Neural cell (in vitro differentiated cells): ENCODE data around the gene LYZL6. TPM values are rescaled to one million over a fixed set of nuclear protein-coding genes. Genes with fewer than 3 reads are reported as not detected.

Experiments
- H2AFZ ChIP-seq: fragments of 200-600, 300-800 bp; sonication (generic), shearing (Covaris generic); 2 replicates; pipeline ENCODE4 v1.6.0; 2014; ENCODE audit warnings: low read depth, mild to moderate bottlenecking, antibody characterized with exemption, low read length, moderate library complexity
- H3F3A ChIP-seq: fragments of 200-600 bp; shearing (Covaris generic); 2 replicates; pipeline ENCODE4 v1.6.1; 2016; ENCODE audit warnings: mild to moderate bottlenecking, moderate library complexity, mixed read lengths, antibody characterized with exemption, low read length; ENCODE audit not compliant: insufficient read depth, poor library complexity, severe bottlenecking
- H3K27ac ChIP-seq: fragments of 200-600, 300-800 bp; sonication (generic), shearing (Covaris generic); 2 replicates; pipeline ENCODE4 v1.5.1; 2014; ENCODE audit warnings: mild to moderate bottlenecking, low read length, moderate library complexity
- H3K27me3 ChIP-seq: fragments of 300-800, 200-600 bp; sonication (generic), shearing (Covaris generic); 2 replicates; pipeline ENCODE4 v1.6.0; 2014; ENCODE audit warnings: mild to moderate bottlenecking, low read depth, low read length, moderate library complexity; ENCODE audit not compliant: insufficient read depth
- H3K36me3 ChIP-seq: fragments of 300-800, 200-600 bp; sonication (generic), shearing (Covaris generic); 2 replicates; pipeline ENCODE4 v1.5.1; 2014; ENCODE audit warnings: mild to moderate bottlenecking, antibody characterized with exemption, low read length, moderate library complexity; ENCODE audit not compliant: insufficient read depth
- H3K4me2 ChIP-seq: fragments of 300-800, 200-600 bp; sonication (generic), shearing (Covaris generic); 2 replicates; pipeline ENCODE4 v1.6.0; 2014; ENCODE audit warnings: mild to moderate bottlenecking, low read length
- H3K4me3 ChIP-seq: fragments of 300-800, 200-600 bp; sonication (generic), shearing (Covaris generic); 2 replicates; pipeline ENCODE4 v1.5.1; 2014; ENCODE audit warnings: mild to moderate bottlenecking, low read length, moderate library complexity
- H3K79me2 ChIP-seq: fragments of 200-600 bp; shearing (Covaris generic); replicated peaks from 2 replicates; pipeline ENCODE4 v1.6.0; 2014; ENCODE audit warnings: mild to moderate bottlenecking, low read length, moderate library complexity; ENCODE audit not compliant: insufficient read depth
- H3K9ac ChIP-seq: fragments of 300-800, 200-600 bp; sonication (generic), shearing (Covaris generic); 2 replicates; pipeline ENCODE4 v1.6.1; 2016; ENCODE audit warnings: mild to moderate bottlenecking, low read length, mixed read lengths
- H3K9me2 ChIP-seq: fragments of 200-600 bp; shearing (Covaris generic); 2 replicates; pipeline ENCODE4 v1.6.1; 2016; ENCODE audit warnings: mild to moderate bottlenecking, low read length, mixed read lengths; ENCODE audit not compliant: insufficient read depth
- H3K9me3 ChIP-seq: fragments of 200-600, 300-800 bp; sonication (generic), shearing (Covaris generic); 2 replicates; pipeline ENCODE4 v1.6.1; 2016; ENCODE audit warnings: mild to moderate bottlenecking, mixed run types, low read length, moderate library complexity, mixed read lengths
- H4K20me1 ChIP-seq: fragments of 200-600 bp; shearing (Covaris generic); 2 replicates; pipeline ENCODE4 v1.6.1; 2016; ENCODE audit warnings: mild to moderate bottlenecking, mixed run types; ENCODE audit not compliant: insufficient read depth
- EP300 ChIP-seq: fragments of 450-650 bp; conservative IDR thresholded peaks from 2 replicates; pipeline ENCODE4 v1.6.1; 2014; ENCODE audit warnings: antibody characterized with exemption, mild to moderate bottlenecking, moderate library complexity; ENCODE audit not compliant: poor library complexity, severe bottlenecking
- EZH2 ChIP-seq: fragments of 200-600, 300-800 bp; shearing (Covaris generic), sonication (generic); IDR thresholded peaks from 2 replicates; pipeline ENCODE4 v1.6.1; 2014; ENCODE audit warnings: antibody characterized with exemption, low read length, borderline replicate concordance, mild to moderate bottlenecking; ENCODE audit not compliant: insufficient read depth, poor library complexity, severe bottlenecking
- MXI1 ChIP-seq: fragments of 450-650 bp; conservative IDR thresholded peaks from 2 replicates; pipeline ENCODE4 v1.6.1; 2014; ENCODE audit warnings: antibody characterized with exemption, mild to moderate bottlenecking; ENCODE audit not compliant: poor library complexity, severe bottlenecking
- POLR2AphosphoS5 ChIP-seq: IDR thresholded peaks from 2 replicates; pipeline ENCODE4 v1.6.1; 2012
- RAD21 ChIP-seq: fragments of 450-650 bp; conservative IDR thresholded peaks from 2 replicates; pipeline ENCODE4 v1.6.1; 2014; ENCODE audit warnings: antibody characterized with exemption, mild to moderate bottlenecking, moderate library complexity
- SMC3 ChIP-seq: fragments of 450-650 bp; conservative IDR thresholded peaks from 2 replicates; pipeline ENCODE4 v1.6.1; 2014; ENCODE audit warnings: antibody characterized with exemption, mild to moderate bottlenecking, moderate library complexity; ENCODE audit not compliant: poor library complexity
- polyA plus RNA-seq: library from polyadenylated mRNA; depleted of rRNA; stranded (reverse); fragments of >200 nt; gene quantifications from 2 replicates; pipeline ENCODE4 v1.2.3, GENCODE V29; 2014
- TF ChIP-seq, protein P1 (sequence below): IDR thresholded peaks from 2 replicates; pipeline ENCODE4 v1.6.1; 2012; ENCODE audit warnings: borderline replicate concordance
- TF ChIP-seq, protein P2 (sequence below): fragments of 450-650 bp; IDR thresholded peaks from 2 replicates; pipeline ENCODE4 v1.5.1; 2014; ENCODE audit warnings: antibody characterized with exemption, mild to moderate bottlenecking, moderate library complexity; ENCODE audit not compliant: poor library complexity, severe bottlenecking

LYZL6 gene
- polyA plus RNA-seq, 1 donor from 2014 or later = not detected

DNA sequence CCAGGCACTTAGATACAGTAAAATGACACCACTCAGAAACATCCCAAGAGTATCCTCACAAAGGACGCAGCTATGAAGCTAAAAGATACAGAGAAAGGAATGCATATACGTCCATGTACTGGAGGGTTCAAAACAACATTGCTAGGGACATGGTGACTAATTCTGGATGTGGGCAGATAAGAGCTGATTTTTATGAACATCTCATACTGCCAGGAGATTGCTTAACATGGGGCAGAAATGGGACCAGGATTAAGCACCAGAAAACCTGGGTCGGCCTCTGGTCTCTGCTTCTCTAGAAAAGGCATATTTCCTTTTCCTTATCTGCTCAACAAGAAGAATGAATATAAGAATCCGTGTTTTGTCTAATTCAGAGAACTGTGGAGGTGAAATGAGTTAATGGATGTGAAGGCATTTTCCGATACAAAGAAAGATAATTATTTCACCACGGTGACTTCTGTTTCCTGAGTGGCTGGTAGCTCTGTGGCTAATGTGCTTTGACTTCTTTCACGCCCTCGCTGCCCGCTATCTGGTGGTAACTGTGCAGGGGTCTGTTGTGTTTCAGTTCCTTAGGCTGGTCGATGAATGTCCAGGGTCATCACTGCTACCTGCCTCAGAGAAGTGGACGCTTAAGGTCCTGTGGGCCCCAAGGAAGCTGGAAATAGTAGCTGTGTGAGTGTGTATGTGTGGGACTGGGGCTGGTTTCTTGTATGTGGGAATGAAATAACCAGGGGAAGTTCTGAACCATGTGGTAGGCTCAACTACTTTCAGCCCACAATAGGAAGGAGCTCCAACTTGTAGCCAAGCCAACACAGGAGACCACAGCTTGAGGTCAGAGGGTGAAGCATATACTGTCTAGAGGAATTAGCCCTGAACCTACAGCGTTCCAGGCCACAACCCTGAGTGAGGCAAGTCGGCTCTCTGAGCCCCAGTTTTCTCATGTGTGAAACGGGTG, 47.6 kb downstream of the LYZL6 start:
- no peaks in the 10 kb centered on the region for H3K9me3 ChIP-seq
- H3K27me3 ChIP-seq = no peaks in the 10 kb centered on the region
- no peak overlapping the region for H3K4me3 ChIP-seq
- H3K79me2 ChIP-seq = no peaks in the 10 kb centered on the region
- H3K36me3 ChIP-seq = no peaks in the 10 kb centered on the region
- no peaks in the 10 kb centered on the region for H4K20me1 ChIP-seq
- no peak overlapping the region for H3K27ac ChIP-seq
- H3K4me2 ChIP-seq = no peak overlapping the region
- H3K9ac ChIP-seq = no peak overlapping the region
- no peaks in the 10 kb centered on the region for H3F3A ChIP-seq
- no peaks in the 10 kb centered on the region for H3K9me2 ChIP-seq
- no peak overlapping the region for H2AFZ ChIP-seq
- TF ChIP-seq, protein P1, sequence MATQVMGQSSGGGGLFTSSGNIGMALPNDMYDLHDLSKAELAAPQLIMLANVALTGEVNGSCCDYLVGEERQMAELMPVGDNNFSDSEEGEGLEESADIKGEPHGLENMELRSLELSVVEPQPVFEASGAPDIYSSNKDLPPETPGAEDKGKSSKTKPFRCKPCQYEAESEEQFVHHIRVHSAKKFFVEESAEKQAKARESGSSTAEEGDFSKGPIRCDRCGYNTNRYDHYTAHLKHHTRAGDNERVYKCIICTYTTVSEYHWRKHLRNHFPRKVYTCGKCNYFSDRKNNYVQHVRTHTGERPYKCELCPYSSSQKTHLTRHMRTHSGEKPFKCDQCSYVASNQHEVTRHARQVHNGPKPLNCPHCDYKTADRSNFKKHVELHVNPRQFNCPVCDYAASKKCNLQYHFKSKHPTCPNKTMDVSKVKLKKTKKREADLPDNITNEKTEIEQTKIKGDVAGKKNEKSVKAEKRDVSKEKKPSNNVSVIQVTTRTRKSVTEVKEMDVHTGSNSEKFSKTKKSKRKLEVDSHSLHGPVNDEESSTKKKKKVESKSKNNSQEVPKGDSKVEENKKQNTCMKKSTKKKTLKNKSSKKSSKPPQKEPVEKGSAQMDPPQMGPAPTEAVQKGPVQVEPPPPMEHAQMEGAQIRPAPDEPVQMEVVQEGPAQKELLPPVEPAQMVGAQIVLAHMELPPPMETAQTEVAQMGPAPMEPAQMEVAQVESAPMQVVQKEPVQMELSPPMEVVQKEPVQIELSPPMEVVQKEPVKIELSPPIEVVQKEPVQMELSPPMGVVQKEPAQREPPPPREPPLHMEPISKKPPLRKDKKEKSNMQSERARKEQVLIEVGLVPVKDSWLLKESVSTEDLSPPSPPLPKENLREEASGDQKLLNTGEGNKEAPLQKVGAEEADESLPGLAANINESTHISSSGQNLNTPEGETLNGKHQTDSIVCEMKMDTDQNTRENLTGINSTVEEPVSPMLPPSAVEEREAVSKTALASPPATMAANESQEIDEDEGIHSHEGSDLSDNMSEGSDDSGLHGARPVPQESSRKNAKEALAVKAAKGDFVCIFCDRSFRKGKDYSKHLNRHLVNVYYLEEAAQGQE = no peak
- TF ChIP-seq EP300 (no peak), EZH2 (no peak), POLR2AphosphoS5 (no peak), RAD21 (no peak), SMC3 (no peak)
- TF ChIP-seq, protein P2, sequence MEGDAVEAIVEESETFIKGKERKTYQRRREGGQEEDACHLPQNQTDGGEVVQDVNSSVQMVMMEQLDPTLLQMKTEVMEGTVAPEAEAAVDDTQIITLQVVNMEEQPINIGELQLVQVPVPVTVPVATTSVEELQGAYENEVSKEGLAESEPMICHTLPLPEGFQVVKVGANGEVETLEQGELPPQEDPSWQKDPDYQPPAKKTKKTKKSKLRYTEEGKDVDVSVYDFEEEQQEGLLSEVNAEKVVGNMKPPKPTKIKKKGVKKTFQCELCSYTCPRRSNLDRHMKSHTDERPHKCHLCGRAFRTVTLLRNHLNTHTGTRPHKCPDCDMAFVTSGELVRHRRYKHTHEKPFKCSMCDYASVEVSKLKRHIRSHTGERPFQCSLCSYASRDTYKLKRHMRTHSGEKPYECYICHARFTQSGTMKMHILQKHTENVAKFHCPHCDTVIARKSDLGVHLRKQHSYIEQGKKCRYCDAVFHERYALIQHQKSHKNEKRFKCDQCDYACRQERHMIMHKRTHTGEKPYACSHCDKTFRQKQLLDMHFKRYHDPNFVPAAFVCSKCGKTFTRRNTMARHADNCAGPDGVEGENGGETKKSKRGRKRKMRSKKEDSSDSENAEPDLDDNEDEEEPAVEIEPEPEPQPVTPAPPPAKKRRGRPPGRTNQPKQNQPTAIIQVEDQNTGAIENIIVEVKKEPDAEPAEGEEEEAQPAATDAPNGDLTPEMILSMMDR = no peak

DNA sequence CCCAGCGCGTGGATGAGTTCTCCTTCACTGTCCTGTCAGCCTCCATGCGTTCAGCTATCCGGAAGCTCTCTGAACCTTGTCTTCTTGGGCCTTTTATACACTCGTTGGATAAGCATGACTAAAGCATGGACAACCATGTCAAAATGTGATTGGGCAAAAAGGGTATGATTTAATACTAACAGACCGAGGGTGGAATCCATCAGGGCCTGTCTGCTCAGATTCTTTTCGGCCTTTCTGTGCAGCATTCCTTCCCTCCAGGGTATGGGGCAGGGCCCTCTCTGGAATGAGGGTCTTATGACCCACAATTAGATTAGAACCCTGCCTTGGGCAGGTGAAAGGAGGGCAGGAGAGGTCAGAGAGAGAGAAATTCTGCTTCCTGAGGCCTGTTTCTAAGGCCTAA, 49.3 kb downstream of the LYZL6 start:
- Histone ChIP-seq H3F3A (no peaks in the 10 kb centered on the region), H2AFZ (no peak overlapping the region), H3K9me3 (no peaks in the 10 kb centered on the region), H3K27ac (no peak overlapping the region), H3K36me3 (no peaks in the 10 kb centered on the region), H3K9me2 (no peaks in the 10 kb centered on the region), H3K27me3 (no peaks in the 10 kb centered on the region), H3K4me3 (no peak overlapping the region), H3K4me2 (no peak overlapping the region), H4K20me1 (no peaks in the 10 kb centered on the region), H3K9ac (no peak overlapping the region), H3K79me2 (no peaks in the 10 kb centered on the region)
- TF ChIP-seq SMC3 (no peak), EZH2 (no peak), EP300 (no peak), MXI1 (no peak)
- TF ChIP-seq, protein P1 = no peak
